GM18505 (cell line): ENCODE results near the gene KIAA1755.

Experiments
- ATAC-seq: cut with Tn5 transposase; IDR thresholded peaks from one replicate; pipeline ENCODE4 v1.9.1; 2021; ENCODE audit not compliant: unreplicated experiment
- POLR2A ChIP-seq: IDR thresholded peaks from 4 replicates; pipeline ENCODE4 v1.6.1; 2011; ENCODE audit warnings: borderline replicate concordance; ENCODE audit not compliant: insufficient read depth, insufficient read length; ENCODE audit errors: extremely low read depth

KIAA1755 gene

GRCh38 chr20:38260378-38261053, at the start of gene KIAA1755:
Gene KIAA1755 (minus strand): TSS chr20:38260735. CDS start chr20:38260500, 235 bp downstream.
- no peak for TF ChIP-seq POLR2A

GRCh38 chr20:38308447-38308846, 47.9 kb upstream of the KIAA1755 start:
- no peak for ATAC-seq
- TF ChIP-seq POLR2A, result no peak

More at GRCh38 chr20:38260378-38261053, at the start of gene KIAA1755:
- no peak for ATAC-seq

- no peak for ATAC-seq
- no peak for TF ChIP-seq POLR2A
These were observed 47.5 kb upstream of the KIAA1755 start for GRCh38 chr20:38308047-38308438.

- no peak for ATAC-seq
- TF ChIP-seq POLR2A, result no peak
These were observed 47.0 kb upstream of the KIAA1755 start for GRCh38 chr20:38307371-38308046.

- ATAC-seq, result no peak
- no peak for TF ChIP-seq POLR2A
These were observed 45.8 kb upstream of the KIAA1755 start for GRCh38 chr20:38306379-38306778.

GRCh38 chr20:38305541-38305940, 45.0 kb upstream of the KIAA1755 start:
- no peak for TF ChIP-seq POLR2A

GRCh38 chr20:38304845-38305447, 44.4 kb upstream of the KIAA1755 start:
- no peak for TF ChIP-seq POLR2A
- no peak for ATAC-seq

More at GRCh38 chr20:38305541-38305940, 45.0 kb upstream of the KIAA1755 start:
- ATAC-seq, result no peak

GRCh38 chr20:38303908-38304379, 43.4 kb upstream of the KIAA1755 start, which contains the start of gene BPI:
Gene BPI (plus strand): TSS chr20:38304156. CDS start chr20:38304224, 68 bp downstream.
- TF ChIP-seq POLR2A, result no peak
- ATAC-seq, result no peak

GRCh38 chr20:38302786-38303185, 42.3 kb upstream of the KIAA1755 start:
- TF ChIP-seq POLR2A, result no peak
- no peak for ATAC-seq

GRCh38 chr20:38301309-38301708, 40.8 kb upstream of the KIAA1755 start:
- no peak for ATAC-seq
- TF ChIP-seq POLR2A, result no peak

- no peak for TF ChIP-seq POLR2A
- ATAC-seq, result no peak
These were observed 39.9 kb upstream of the KIAA1755 start for GRCh38 chr20:38300438-38300837.

- no peak for ATAC-seq
- TF ChIP-seq POLR2A, result no peak
These were observed 39.4 kb upstream of the KIAA1755 start for GRCh38 chr20:38299963-38300362.

- TF ChIP-seq POLR2A, result no peak
- no peak for ATAC-seq
These were observed 38.3 kb upstream of the KIAA1755 start for GRCh38 chr20:38298768-38299288.
